ENCODE data around the gene SLC43A3. TPM values are rescaled to one million over a fixed set of nuclear protein-coding genes. Genes with fewer than 3 reads are reported as not detected.

The SLC43A3 gene
- total and polyA plus RNA-seq, 2 of the 4 experiments (the other 2 are of a cell fraction): 12.7 to 21.1 TPM

DNA sequence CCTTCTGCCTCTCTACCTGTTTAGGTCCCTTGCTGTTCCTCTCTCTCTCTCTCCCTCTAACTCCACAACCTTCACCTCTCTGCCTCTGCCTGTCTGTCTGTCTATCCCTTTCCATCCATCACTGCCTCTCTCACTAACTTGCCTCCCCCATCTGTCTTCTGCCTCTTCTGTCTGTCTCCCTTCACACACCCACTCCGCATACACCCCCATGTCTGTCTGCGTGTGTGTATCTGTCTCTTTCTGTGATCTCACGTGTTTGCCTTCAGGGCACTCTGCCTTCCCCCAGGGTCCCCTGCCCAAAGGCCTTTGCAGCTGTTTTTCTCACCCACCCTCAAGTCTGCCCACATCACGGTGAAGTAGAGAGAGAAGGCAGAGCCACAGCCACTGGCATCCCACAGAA is 41.4 kb upstream of the SLC43A3 start:
- Histone ChIP-seq H4K5ac (ENCODE audit: low read depth, low read length) (no peak overlapping the region), H3K27ac (ENCODE audit: insufficient read depth, low read length) (no peak overlapping the region), H3K23ac (ENCODE audit: low read depth, low read length) (no peak overlapping the region), H3K9me1 (ENCODE audit: insufficient read depth, low read length) (no peaks in the 10 kb centered on the region), H3K9ac (ENCODE audit: low read depth, low read length) (no peak overlapping the region), H2BK20ac (ENCODE audit: low read depth, low read length) (no peak overlapping the region), H2BK5ac (ENCODE audit: low read depth, low read length, poor library complexity, severe bottlenecking) (no peak overlapping the region), H3K14ac (replicated peaks; ENCODE audit: low read depth, low read length) (no peak overlapping the region), H3K56ac (ENCODE audit: extremely low read depth, insufficient read depth, low read length) (no peak overlapping the region), H3K79me1 (ENCODE audit: low read depth in 1 of 2, low read length in 2 of 2) (no peaks in the 10 kb centered on the region), H3K27me3 (ENCODE audit: control insufficient read depth, insufficient read depth, low read length) (peaks cover 15% of the 10 kb centered on the region; the same call in 1 of the 2 replicates), H4K20me1 (ENCODE audit: insufficient read depth, low read length) (no peaks in the 10 kb centered on the region; the same call in 1 of the 2 replicates), H3K4me3 (ENCODE audit: insufficient read depth, low read depth, low read length) (no peak overlapping the region), H4K91ac (ENCODE audit: insufficient read depth, low read depth, low read length) (no peak overlapping the region), H2BK120ac (ENCODE audit: low read depth, low read length) (no peak overlapping the region), H4K8ac (ENCODE audit: low read depth in 2 of 2, low read length in 2 of 2) (no peak overlapping the region), H2AK9ac (replicated peaks; ENCODE audit: low read depth, low read length, poor library complexity) (no peak overlapping the region), H3K36me3 (ENCODE audit: control insufficient read depth, insufficient read depth, low read length) (no peaks in the 10 kb centered on the region), H2BK15ac (ENCODE audit: low read depth, low read length) (no peak overlapping the region), H2AK5ac (ENCODE audit: low read depth, low read length) (no peak overlapping the region), H2AFZ (replicated peaks; ENCODE audit: low read length, poor library complexity) (peak overlapping the region; percentile 1), H3K4me1 (ENCODE audit: control insufficient read depth, insufficient read depth, low read length) (no peaks in the 10 kb centered on the region), H3K4me2 (ENCODE audit: low read depth, low read length) (no peak overlapping the region), H3K18ac (ENCODE audit: low read depth, low read length) (no peak overlapping the region), H3K9me3 (ENCODE audit: control insufficient read depth, insufficient read depth, low read length) (no peaks in the 10 kb centered on the region), H3K4ac (ENCODE audit: low read depth, low read length) (no peak overlapping the region)
- ChIA-PET CTCF (no interaction called here), POLR2A (ENCODE audit: unreplicated experiment) (no interaction called here)
- intact Hi-C loops (cut with micrococcal nuclease) (no loop called here), dilution Hi-C loops (cut with HindIII; ENCODE audit: low sequenced_read_pairs, unreplicated experiment) (no loop called here), in situ Hi-C loops (cut with MboI; ENCODE audit: low sequenced_read_pairs) (no loop called here)
- TF ChIP-seq MAFK (IDR thresholded peaks at IDR 0.05; ENCODE audit: low read depth, low read length) (no peak), MXI1 (IDR thresholded peaks at IDR 0.05; ENCODE audit: borderline replicate concordance, low read depth, low read length) (no peak), RAD21 (IDR thresholded peaks at IDR 0.05; ENCODE audit: low read length) (no peak), NFE2L2 (IDR thresholded peaks at IDR 0.05; ENCODE audit: low read depth, low read length) (no peak)
- ATAC-seq (ENCODE audit: low read depth) (no peak), DNase-seq (no peak)
- BruUV-seq (replicated peaks): no TSS peak
- WGBS, 2 experiments (ENCODE audit: extremely low coverage in 2 of 2, insufficient read length in 1 of 2): 60% methylated on average over 1 of the region's 4 CpGs; no CpG with 5 or more reads in 1 of the 2 experiments

Measured in IMR-90 (cell line).